ENCODE results near the gene NHLRC4.
"Not testable (repeated sequence)": the region's sequence is repeated elsewhere in the genome, so short reads cannot be mapped to it uniquely, and the experiment has no call there.

NHLRC4 gene

DNA sequence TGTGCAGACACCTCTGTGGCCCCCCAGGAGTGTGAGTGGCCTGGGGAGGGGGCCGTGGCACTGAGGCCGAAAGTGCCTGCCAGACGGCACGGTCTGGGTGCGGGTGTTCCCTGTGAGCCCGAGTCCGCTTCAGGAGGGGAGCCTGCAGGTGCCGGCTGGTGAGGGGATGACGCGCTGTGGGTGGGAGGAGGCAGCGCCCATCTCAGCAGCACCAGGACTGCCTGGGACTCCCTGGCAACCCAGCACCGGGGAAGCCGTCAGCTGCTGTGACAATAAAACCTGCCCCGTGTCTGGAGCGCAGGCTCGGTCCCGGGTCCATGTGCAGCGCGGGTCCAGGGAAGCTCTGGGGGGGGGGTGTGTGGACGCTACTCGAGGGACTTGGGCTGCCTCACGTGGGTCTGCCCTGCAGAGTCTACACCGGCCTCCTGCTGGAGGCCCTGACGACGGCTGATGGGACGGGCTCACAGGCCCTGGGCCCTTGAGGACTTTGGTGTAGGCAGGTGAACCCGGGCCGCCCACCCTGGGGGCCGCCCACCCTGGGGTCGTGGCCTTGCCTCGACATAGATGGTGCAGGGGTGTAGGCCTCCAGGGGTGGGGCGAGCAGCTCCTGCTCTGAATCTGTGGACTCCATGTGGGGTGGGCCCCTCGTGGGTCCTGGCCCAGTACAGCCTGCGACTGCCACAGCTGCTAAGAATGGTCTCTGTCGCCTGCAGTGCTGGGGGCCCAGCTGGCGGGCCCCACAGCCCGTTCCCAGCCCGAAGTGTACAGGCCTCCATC, 17.2 kb downstream of the NHLRC4 start:
- DNase-seq, result no peak

DNA sequence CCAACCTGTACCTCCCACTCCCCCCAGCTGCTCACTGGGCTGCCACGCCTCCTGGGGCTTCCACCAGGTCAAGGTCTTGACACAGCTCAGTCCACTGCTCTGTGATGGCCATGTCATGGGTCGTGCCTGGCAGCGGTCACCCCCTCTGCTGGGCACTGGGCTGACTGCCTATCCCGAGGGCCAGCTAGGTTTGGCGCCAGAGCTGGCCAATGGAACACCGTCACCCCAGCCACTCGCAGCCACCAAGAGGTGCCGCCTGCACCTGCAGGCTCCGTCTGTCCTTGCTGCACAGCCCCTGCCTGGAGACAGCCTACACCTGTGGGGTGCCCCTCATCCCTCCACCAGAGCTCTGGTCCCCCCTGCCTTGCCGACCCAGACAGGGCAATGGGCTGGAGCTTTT, 18.5 kb downstream of the NHLRC4 start:
- no peak for DNase-seq

DNA sequence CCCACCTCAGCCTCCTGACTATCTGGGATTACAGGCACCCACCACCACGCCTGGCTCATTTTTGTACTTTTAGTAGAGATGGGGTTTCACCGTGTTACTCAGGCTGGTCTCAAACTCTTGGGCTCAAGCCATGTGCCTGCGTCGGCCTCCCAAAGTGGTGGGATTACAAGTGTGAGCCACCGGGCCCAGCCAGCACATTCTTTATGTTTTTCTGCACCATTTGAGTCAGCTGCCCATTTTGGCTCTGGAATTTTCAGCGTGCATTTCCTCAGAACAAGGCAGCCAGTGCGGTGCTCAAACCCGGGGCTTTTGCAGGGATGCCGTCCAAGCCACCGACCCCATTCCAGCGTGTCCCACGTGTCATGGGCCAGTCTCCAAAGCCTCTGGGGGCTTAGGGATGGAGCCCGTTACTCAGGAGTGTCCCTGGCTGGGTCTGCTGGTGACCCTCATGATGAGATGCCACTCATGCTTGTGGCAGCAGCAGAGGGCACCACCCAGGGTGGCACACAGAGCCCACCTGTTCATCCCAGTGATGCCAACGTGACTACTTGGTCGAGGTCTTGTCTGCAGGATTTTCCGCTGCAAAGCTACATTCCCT, 19.3 kb downstream of the NHLRC4 start:
- DNase-seq, result no peak

DNA sequence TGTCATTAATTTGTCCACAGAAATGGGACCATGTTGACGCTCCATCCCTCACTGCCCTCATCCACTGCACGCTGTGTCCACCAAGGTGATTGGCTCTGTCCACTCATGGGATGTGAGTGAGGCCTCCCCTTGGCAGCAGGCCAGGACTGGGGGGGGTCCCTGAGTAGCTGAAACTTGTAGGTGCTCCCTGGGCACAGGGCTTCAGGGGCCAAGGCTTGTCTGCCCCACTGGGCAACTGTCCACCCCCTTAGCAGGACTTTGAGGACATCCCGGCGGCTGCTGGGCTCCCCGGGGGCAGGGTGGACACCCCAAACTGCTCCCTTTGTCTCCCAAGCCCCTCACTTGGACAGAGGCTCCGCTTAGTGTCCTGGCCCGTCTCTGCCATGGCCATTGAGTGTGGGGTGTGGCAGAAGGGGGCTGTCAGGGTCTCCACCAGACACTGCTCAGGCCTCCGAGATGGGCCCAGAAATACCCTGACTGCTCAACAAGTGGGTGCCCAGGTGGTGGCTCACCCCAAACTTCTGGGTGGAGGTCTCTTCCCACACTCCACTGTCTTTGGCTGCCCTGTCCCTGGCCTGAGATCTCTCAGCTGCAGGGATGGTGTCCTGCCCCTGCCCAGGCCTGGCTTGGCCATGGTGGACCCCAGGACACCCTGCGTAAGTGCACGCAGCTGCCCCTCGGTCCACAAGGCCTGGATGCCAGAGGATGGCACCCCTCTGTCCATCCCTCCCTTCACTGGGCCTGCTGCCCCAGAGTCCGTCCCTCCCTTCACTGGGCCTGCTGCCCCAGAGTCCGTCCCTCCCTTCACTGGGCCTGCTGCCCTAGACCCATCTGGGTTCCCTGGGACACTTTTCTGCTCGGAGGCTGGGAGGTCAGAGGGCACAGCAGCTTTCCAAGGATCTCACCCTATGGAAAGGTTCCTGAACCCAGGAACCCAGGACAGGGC, 20.1 kb downstream of the NHLRC4 start:
- DNase-seq, result no peak

DNA sequence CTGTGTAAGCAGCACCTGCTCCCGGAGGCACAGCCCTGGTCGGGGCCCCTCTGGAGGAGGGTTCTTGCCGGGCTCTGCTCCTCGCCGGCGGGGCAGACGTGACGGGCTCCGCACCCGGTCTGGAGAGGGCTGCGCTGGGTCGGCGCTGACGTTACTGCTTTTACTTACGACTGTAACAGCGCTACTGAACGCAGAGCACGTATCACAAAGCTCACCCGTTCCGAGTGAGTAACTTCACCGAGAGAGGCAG, 21.8 kb downstream of the NHLRC4 start:
- peak in 3 of 4 experiments; percentile 42 to 57 (median 46) for DNase-seq

DNA sequence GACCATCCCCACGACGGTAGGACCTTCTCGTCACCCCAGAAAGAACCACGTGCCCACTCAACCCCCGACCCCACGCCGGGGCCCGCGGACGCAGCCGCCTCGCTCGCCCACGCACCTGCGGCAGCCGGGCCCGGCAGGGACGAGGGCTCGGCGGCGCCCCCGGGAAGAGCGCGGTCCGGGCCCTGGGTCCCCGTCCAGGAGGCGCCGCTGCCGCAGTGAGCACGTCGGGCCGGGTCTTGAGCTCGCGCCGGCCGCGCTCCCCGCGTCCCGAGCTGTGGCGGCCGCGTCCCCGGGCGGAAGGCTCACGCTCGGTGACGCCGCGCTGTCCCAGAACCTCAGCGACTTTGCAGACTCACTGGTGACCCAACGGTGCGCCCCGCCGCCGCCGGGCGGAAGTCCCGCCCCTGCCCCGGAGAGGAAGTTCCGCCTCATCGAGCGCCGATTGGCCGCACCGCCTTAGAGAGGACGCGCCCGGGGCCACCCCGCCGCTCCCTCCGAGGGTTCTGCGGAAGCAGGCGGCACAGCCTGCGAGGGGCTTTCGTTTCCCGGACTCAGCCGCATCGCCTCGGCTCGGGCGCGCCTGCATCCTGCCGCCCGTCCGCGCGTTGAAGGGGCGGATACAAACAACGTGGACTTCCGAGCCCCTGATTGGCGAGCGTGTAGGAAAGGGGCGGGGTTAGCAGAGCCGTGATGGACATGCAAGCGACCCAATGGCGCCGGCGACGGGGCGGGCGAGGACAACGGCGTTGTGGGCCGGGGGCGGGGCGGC, 22.3 kb downstream of the NHLRC4 start:
- DNase-seq, result peak; percentile 98 to 99 (median 99)

DNA sequence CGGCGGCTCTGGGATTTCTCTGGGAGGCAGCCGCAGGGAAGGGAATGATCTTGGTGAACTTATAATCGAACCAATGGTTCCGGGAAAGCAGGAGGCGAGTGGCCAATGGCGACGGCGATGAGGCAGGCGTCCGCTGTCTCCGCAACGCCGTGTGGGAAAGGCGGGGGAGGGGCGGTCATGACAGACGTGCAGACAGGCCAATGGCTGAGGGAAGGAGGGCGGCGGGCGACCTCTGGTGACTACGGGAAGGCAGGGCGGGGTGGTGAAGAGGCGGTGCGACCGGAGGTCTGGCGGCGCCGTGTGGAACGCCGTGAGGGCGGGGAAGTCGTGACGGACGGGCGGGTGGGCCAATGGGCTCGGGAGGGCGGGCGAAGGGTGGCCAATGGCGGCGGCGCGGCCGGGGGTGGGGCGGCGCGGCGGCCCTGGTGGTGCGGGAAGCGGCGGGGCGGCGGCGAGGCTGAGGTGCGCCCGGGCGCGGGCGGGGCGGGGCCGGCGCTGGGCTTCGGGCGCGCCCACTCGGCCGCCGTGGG, 22.9 kb downstream of the NHLRC4 start, which contains the start of gene RAB40C:
RAB40C (plus strand) TSS at position 409 of the 530 bp plus-strand sequence. CDS start 226 bp downstream, outside the sequence.
- DNase-seq, result peak; percentile 98 to 99 (median 99)

DNA sequence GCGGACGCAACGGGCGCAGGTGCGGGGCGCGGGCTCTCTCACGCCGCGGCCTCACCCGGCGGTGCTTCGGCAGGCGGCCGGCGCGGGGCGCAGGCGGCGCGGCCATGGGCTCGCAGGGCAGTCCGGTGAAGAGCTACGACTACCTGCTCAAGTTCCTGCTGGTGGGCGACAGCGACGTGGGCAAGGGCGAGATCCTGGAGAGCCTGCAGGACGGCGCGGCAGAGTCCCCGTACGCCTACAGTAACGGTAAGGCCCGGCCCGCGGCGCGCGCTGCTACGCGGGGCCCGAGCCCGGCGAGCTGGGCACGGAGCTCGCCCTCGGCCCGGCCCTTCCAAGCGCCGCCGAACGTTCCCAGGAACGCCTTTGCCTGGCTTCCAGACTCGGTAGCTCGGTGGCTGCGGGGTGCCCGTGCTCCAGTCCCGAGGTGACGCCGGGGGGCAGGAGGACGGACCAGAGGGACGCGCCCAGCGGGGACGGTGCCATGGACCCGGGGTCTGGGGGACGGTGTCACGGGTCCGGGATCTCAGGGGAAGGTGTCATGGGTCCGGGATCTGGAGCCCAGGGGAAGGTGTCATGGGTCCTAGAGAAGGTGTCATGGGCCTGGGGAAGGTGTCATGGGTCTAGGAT, 23.5 kb downstream of the NHLRC4 start:
- no peak for DNase-seq

DNA sequence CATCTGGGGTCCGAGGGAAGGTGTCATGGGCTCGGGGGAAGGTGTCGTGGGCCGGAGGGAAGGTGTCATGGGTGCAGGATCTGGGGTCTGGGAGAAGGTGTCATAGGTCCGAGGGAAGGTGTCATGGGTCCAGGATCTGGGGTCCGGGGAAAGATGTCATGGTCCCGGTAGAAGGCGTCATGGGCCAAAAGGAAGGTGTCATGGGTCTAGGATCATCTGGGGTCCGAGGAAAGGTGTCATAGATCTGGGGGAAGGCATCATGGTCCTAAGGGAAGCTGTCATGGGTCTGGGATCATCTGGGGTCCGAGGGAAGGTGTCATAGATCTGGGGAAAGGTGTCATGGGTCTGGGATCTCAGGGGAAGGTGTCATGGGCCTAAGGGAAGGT, 24.0 kb downstream of the NHLRC4 start:
- no peak for DNase-seq

DNA sequence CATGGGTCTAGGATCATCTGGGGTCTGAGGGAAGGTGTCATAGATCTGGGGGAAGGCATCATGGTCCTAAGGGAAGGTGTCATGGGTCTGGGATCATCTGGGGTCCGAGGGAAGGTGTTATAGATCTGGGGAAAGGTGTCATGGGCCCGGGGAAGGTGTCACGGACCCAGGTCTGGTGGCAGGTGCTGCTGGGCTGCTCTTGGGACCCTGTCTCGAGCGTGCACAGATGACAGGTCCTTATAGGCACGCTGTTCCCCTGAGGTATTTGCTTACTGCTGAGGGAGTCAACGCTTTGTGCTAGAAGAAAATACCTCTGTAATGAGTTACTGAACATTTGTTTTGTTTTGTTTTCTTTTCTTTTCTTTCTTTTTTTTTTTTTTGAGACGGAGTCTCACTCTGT, 24.4 kb downstream of the NHLRC4 start:
- no peak for DNase-seq

DNA sequence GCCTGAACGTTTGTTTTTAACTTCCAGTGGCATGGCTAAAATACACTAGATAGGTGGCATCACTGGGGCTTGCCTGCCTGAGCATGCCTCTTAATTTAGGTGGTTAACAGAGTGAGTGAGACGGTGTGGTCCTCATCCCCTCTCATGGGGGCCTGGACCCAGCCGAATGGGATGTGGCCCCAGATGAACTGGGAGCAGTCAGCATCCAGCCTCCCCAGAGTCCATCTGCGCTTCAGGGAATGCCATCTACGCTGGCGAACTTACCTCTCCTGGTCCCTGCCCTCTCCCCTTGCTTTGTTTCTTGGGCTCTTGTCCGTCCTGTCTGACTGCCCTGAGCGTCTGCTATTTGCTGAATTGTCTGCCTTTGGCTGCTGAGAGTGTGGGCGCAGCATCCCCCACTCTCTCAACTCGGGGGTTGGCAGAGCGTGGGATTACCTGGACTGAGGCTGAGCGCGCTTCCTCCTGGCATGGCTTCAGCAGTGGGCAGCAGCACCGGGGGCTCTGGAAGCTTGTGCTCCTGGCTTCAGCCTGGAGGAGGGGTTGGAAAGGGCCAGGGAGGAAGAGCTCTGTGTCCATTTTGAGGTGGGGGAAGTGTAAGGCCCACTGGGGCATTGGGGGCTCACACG, 25.2 kb downstream of the NHLRC4 start:
- DNase-seq, result no peak

DNA sequence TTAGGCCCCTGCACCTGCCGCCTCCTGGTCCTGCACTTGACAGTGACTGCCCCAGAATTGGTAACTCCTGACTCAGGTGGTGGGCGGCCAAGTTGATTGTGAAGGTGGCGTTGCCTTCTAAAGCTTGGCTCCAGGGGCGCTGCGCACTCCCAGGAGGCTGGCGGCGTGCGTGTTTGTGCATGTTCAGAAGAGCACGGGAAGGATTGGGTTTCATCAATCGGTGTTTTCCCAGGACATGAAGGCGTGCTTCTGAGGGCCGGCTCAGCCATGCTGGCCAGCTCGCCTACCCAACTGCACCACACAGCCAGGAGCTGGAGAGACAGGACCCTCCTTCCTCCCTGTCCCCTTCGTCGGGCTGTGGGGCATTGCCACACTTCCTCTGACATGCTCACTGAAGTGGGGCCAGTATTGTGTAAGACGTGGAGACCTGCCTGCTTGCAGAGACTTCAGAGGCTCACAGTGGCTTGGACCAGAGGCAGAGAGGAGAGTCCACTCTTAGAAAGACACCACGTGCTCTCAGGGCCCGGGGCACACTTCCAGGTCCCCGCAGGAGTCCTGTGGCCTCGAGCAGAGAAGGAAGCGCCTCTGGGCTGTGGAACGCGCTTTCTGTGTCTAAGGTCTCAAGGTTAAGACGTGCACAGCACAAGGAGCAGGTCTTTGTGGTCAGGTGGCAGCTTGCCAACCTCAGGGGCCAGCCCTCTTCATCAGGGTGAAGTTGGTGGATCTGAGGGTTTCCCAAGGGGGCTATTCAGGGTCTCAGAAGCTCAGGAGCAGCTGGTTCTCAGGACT, 25.9 kb downstream of the NHLRC4 start:
- no peak for DNase-seq

DNA sequence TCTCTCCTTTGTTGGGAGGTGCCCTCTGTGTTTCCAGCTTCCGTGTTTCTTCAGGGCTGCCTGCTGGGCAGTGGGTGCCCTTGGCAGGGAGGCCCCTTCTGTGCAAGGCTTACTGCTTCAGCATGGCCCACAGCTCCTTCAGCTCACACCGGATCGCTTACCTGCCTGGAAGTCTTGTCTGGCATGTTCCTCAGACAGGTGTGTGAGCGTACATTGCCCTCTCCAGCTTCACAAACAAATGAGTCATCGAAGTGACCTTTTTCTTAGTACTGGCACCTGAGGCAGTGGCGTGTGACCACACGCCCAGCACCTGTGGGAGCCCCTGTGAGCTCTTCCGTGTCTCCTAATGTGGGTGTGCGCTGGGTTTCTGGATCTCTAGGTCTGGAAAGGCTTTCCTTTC, 26.6 kb downstream of the NHLRC4 start:
- DNase-seq, result no peak

DNA sequence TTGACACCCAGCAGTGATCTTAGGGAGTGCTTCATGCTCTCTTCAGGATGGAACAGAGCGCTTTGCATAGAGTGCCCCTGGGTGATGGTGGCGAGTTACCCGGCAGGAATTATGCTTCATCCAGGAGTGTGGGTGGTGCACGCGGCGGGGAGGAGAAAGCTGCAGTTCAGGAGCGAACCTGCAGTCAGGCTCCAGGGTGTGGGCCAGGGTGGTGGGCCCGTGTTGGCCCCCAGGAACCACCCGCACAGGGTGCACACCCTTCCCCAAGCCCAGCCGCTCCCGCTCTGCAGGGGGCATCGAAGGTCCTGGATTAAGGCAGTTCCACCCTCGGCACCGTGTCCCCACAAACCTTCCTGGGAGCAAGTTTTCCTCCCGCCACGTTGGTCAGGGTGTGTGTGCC, 27.0 kb downstream of the NHLRC4 start:
- no peak for DNase-seq

DNA sequence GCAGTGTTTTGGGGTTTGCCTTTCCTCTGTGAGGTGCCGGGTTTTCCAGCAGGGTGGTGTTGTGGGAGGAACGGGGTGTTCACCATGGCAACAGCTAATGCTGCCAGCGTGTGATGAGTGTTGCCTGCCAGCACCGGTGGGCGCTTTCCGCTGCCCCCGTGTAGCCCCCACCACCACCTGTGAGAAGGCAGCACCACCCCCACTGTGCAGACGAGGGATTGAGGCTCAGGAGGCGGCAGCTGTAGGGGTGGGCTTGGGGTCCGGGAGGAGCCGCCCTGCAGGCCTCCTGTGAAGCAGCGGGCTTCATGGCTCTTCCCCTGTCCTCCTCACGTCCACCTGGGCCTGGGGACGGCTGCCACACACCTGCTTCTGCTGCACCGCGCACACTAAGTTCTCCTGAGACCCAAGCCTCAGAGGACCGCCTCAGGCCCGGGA, 28.3 kb downstream of the NHLRC4 start:
- no peak for DNase-seq

DNA sequence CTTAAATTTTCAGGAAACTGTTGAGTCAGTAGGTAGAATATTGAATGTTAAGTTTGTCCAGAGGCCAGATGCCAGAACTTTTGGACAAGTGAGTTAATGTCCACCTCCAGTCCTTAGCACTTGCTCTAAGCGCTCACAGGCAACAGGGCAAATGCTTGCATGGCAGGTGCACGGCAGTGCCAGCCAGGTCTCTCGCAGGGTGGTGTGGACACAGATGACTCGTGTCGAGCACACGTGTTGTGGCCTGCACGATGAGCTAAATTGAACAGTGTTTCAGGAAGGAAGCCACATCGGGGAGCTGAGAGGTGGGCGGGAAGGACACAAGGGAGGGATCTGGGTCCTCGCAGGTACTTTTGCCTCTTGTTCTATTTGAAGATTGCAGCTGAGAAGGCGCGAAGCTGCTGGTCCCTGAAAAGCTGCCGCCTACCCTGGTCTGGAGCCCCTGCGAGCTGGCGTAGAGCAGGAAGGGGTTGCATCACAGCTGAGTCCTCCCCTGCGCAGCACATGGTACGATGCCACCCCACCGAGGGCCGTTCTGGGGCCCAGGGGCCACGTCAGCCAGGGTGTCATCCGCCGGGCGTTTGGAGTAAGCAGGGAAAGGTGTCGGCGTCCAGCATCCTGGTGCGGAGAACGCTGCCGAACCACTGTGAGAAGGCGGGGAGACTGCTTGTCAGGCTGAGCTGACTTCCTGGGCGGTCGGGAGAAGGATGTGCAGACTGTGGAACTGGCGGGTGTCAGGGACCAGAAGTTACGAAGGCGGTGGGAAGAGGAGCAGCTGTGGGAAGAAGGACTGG, 29.3 kb downstream of the NHLRC4 start:
- DNase-seq, result no peak

DNA sequence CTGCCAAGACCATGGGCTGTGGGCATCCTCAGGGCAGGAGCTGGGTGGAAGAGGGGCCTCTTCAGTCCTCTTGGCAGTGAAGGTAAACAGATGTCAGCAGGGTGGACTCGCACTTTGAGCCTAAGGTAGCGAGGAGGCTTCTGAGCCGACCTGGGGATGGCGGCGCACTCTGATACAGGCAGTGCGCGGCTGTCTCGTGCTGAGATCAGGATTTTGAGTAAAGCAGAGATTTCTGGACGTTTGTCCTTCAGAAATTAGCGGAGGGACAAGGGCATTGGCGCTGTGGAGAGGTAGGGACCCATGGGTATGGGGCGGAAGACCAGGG, 29.9 kb downstream of the NHLRC4 start:
- no peak for DNase-seq

DNA sequence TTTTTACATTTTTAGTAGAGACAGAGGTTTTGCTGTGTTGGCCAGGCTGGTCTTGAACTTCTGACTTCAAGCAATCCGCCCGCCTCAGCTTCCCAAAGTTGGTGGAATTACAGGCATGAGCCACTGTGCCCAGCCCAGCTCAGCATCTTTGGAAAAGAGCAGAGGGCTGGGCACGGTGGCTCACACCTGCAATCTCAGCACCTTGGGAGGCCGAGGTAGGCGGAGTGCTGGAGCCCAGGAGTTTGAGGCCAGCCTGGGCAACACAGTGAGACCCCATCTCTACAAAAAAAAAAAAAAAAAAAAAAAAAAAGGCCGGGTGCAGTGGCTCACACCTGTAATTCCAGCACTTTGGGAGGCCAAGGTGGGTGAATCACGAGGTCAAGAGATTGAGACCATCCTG, 30.9 kb downstream of the NHLRC4 start:
- DNase-seq, result not testable (repeated sequence)

DNA sequence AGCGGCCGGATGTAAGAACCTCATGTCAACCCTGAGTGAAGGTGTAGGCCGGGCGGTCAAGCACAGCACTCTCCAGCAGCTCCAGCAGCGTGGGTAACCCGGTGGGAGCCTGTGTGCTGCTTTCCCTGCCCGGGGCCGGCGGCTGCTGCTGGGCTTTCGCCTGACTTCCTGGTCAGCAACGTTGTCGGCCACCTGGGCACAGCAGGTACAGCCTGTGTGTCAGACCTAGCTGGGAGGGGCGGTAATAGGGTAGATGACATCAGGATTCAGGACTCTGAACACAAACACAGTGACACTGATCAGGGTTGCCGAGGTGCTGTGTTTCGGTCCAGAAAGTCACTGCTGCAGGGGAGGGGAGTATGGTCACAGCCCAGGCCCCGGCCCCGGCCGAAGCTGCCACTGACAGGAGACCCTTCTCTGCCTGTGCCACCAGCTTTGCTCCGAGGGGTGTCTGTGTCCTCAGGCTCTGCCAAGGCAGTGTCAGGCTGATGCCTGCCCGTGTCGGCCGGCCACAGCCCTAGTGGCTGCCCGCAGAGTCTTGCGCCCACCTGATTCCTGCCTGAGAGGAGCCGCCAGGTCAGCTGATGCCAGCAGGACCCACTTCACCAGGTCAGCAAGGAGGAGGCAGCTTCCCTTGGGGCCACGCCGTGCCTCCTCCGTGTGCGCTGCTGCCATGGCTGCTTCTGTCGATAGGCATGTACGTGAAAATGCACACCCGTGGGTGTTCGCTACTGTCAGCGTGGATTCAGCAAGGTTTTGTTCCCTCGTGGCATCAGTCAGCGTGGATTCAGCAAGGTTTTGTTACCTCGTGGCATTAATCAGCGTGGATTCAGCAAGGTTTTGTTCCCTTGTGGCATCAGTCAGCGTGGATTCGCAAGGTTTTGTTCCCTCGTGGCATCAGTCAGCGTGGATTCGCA, 32.3 kb downstream of the NHLRC4 start:
- DNase-seq, result no peak

Measured in activated naive CD4-positive, alpha-beta T cell (primary cell).